Measurements from ENCODE around the gene WDR7.
"Not testable (repeated sequence)": the region's sequence is repeated elsewhere in the genome, so short reads cannot be mapped to it uniquely, and the experiment has no call there.

The WDR7 gene

DNA sequence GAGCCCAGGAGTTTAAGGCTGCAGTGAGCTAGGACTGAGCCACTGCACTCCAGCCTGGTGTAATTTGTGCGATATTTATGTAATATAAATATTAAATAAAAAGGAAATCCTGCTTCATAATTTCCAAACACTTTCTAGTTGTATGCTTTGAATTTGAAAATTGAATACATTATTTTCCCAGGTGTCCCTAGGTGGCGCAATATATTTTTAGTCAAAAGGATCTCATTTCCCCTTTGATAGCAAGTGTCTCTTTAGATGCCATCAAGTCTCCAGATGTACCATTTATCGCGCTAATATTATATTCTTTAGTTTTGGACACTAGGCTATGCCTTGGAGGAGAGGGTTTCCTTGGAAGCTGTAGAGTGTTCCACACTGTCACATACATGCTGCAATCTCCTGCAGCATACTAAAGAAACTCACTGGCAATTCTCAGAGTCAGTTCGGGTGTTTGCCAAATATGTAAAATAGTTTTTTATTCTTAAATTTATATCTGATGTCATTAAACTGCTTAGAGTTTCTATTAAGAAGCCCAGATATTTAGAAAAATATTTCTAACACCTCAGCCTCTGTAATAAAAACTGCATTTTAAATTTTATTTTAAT is 5.6 kb upstream of the WDR7 start:
- no peak for ATAC-seq
- Mint-ChIP-seq H3K36me3 (no peaks in the 10 kb centered on the region), H3K27ac (no peak overlapping the region), H3K27me3 (no peaks in the 10 kb centered on the region), H3K4me3 (no peak overlapping the region), H3K9me3 (no peaks in the 10 kb centered on the region), H3K4me1 (peaks cover 3% of the 10 kb centered on the region)

DNA sequence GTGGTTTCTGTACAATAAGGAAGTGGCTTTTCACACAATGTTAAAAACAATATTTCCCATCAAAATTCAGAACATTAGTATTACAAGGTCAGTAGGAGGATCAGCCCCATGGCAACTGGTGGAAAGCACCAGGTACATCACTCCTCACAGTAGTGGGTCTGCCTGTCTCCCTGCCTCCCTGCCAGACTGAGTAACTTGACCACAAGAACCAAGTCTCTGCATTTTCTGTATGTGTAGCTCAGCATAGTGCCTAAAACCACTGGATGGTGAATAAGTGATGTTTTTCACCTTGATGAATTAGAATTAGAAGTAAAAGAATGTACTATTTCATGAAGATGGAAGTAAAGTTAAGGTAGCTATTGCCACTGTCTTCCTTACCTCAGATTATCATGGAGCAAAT is 4.1 kb upstream of the WDR7 start:
- peaks cover 14% of the 10 kb centered on the region for H3K4me1 Mint-ChIP-seq

DNA sequence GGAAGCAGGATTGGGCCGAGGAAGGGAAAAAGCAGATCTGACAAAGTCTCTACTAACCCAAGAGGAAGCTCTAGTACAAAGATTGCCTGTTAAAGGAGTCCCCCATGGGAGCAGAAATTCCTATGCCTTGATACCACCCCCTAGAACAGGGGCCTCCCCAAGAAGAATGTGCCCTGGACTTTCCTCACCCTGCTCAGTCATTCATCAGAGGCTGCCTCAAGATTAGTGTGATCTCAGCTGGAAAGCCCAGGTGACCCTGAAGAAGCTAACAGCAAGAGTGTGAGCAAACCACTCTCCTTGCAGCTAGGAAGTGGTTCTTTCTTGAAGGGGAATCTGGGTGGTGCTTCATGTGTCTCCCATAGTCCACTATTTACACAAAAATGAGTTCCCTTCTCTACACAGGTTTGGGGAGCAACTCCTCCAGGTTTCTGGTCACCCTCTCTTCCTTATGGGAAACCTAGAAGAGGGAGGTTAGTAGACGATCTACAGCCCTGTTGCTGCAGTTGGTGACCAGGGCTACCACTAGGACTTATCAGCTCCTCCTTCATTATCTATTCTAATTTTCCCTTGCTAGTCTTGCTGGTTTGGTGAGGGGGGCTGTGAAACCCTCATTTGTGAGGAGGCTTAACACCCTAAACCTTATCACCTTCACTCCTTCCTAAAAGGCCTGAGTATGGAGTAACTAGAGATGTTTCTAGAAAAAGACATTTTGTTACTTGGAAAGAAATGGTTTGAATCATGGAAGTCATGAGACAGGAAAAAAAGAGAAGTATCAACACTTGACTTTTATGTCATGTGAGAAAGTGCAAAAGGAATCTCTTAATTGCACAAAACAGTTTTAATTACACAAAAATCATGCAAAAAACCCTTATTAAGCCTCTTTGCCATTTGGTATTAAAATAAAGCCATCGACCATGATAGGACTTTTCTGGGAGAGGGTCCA is 2.9 kb upstream of the WDR7 start:
- no peaks in the 10 kb centered on the region for H3K36me3 Mint-ChIP-seq
- H3K4me3 Mint-ChIP-seq, result no peak overlapping the region
- H3K4me1 Mint-ChIP-seq, result peaks cover 23% of the 10 kb centered on the region
- H3K27ac Mint-ChIP-seq, result no peak overlapping the region
- no peaks in the 10 kb centered on the region for H3K27me3 Mint-ChIP-seq
- H3K9me3 Mint-ChIP-seq, result no peaks in the 10 kb centered on the region
- ATAC-seq, result no peak

More for the DNA sequence above, 4.1 kb upstream of the WDR7 start:
- ATAC-seq, result no peak
- no peaks in the 10 kb centered on the region for H3K36me3 Mint-ChIP-seq
- no peaks in the 10 kb centered on the region for H3K27me3 Mint-ChIP-seq
- no peak overlapping the region for H3K27ac Mint-ChIP-seq
- H3K4me3 Mint-ChIP-seq, result no peak overlapping the region
- no peaks in the 10 kb centered on the region for H3K9me3 Mint-ChIP-seq

DNA sequence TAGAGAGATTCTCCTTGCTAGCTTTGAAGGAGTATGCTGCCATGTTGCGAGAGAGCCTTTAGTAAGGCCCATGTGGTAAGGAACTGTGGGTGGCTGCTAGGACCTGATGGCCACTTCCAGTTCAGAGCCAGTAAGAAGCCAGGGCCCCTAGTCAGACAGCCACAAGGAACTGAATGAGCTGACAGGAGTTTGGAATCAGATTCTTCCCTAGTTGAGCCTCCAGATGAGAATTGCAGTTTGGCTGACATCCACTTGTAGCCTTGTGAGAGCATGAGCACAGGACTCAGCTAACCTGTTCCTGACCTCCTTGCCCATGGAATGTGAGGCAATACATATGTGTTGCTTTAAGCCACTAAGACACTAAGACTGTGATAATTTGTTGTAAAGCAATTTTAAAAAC is 1.2 kb upstream of the WDR7 start:
- ATAC-seq, result no peak
- Mint-ChIP-seq H3K4me3 (no peak overlapping the region), H3K9me3 (no peaks in the 10 kb centered on the region), H3K36me3 (peaks cover 6% of the 10 kb centered on the region), H3K4me1 (peaks cover 37% of the 10 kb centered on the region), H3K27ac (no peak overlapping the region), H3K27me3 (no peaks in the 10 kb centered on the region)

DNA sequence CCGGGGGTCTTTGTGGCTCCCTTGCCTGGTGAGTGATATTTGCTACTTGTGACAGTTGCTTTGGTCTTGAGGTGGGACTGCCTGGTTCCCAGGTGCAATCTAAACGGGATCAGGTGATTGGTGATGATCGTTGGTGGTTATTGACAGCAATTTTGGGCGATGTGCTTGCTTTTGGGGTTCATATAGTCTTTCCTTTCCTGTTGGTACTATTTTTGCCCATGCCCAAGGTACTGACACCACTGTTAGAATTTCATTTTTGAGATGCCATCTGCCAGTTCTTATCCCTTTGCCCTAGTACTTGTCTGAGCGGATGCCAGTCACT is 573 bp downstream of the WDR7 start:
- no peak for ATAC-seq
- H3K4me3 Mint-ChIP-seq, result peak overlapping the region; percentile 90
- no peaks in the 10 kb centered on the region for H3K27me3 Mint-ChIP-seq
- H3K9me3 Mint-ChIP-seq, result no peaks in the 10 kb centered on the region
- peaks cover 6% of the 10 kb centered on the region for H3K36me3 Mint-ChIP-seq
- peak overlapping the region; percentile 86 for H3K27ac Mint-ChIP-seq
- peaks cover 44% of the 10 kb centered on the region for H3K4me1 Mint-ChIP-seq

DNA sequence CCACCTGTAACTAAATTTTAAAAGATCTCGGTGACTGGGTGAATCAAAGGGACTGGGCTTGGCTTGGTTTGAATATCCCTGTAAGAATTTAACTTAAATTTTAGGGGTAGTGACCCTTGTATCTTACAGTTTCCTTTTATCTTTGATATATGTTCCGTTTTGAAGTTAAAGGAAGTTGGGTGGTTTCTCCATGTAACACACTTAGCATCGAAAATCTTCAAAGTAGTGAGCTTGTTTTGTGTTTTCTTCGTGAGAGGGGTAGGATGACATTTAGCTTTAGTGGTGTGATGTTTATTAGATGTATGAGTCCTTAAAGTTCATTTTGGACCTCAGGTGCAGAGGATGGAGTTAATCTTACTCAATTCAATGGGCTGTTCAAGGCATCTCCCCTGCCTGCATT is 1.6 kb downstream of the WDR7 start:
- Mint-ChIP-seq H3K9me3 (no peaks in the 10 kb centered on the region), H3K4me1 (peaks cover 44% of the 10 kb centered on the region), H3K4me3 (peak overlapping the region; percentile 60), H3K27ac (peak overlapping the region; percentile 5), H3K27me3 (no peaks in the 10 kb centered on the region), H3K36me3 (peaks cover 6% of the 10 kb centered on the region)
- ATAC-seq, result no peak

DNA sequence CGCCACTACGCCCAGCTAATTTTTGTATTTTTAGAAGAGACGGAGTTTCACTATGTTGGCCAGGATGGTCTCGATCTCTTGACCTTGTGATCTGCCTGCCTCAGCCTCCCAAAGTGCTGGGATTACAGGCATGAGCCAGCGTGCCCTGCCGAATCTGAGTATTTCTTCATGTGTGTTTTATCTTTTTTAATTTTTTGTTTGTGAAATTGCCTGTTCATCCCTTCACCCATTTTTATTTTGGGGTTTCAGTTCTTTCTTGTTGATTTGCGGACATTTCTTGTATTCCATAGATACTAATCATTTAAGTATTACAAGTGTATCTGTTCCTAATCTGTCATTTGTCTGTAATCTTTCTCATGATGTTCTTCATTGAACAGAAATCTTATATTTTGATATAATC is 3.1 kb downstream of the WDR7 start:
- not testable (repeated sequence) for ATAC-seq, H3K9me3 Mint-ChIP-seq, H3K4me3 Mint-ChIP-seq, H3K27me3 Mint-ChIP-seq, H3K27ac Mint-ChIP-seq, H3K36me3 Mint-ChIP-seq
- peaks cover 44% of the 10 kb centered on the region for H3K4me1 Mint-ChIP-seq

DNA sequence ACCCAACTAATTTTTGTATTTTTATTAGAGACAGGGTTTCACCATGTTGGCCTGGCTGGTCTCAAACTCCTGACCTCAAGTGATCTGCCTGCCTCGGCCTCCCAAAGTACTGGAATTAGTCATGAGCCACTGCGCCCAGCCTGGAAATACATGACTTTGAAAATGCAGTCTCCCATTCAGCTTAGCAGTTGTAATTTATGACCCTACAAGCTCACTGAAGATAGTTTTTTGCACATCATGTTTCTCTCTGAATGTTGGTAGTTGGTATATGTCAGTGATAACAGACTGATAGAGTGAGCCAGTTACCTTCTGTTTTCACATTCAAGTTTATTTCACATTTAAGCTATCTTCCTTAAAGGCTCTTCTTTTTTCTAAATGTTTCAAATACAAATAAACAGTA is 7.1 kb downstream of the WDR7 start:
- Mint-ChIP-seq H3K4me3 (no peak overlapping the region), H3K27me3 (no peaks in the 10 kb centered on the region), H3K4me1 (peaks cover 35% of the 10 kb centered on the region), H3K9me3 (no peaks in the 10 kb centered on the region), H3K27ac (no peak overlapping the region), H3K36me3 (peaks cover 26% of the 10 kb centered on the region)
- ATAC-seq, result no peak

DNA sequence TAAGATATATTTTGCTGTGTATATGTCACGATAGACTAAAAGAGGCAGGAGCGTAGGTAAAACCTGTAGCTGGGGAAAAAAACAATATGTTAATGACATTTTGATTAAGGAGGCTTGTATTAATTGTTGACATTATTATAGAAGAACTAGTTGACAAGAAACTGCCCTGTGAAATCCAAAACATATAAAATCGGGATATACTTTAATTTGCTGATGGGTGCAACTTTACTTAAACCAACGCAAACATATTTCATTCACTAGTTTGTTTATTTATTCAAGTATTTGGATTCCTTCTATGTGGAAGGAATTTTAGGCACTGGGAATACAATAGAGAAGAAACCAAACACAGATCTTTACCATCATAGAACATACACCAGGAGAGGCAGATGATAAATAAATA is 8.0 kb downstream of the WDR7 start:
- H3K27ac Mint-ChIP-seq, result no peak overlapping the region
- no peaks in the 10 kb centered on the region for H3K9me3 Mint-ChIP-seq
- no peak for ATAC-seq
- H3K4me3 Mint-ChIP-seq, result no peak overlapping the region
- peaks cover 20% of the 10 kb centered on the region for H3K36me3 Mint-ChIP-seq
- H3K27me3 Mint-ChIP-seq, result no peaks in the 10 kb centered on the region
- peaks cover 31% of the 10 kb centered on the region for H3K4me1 Mint-ChIP-seq

DNA sequence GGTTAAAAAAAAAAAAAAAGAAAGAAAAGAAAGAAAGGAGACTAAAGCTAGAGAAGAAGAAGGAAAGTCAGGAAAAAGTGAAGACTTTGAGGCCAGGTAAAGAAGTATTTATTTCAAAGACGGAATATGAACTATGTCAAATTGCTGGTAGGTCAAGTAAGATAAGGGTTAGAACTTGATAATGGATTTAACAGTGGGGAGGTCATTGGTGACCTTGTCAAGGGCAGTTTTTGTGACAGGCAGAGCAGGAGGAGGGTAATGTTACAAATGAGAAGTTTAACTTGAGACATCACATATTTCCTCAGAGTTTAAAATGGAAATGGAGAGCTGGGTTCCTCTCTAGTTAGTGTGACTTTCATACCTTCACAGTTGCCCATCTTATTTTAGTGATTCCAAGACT is 9.5 kb downstream of the WDR7 start:
- Mint-ChIP-seq H3K4me3 (no peak overlapping the region), H3K27me3 (no peaks in the 10 kb centered on the region), H3K9me3 (no peaks in the 10 kb centered on the region), H3K27ac (no peak overlapping the region), H3K4me1 (peaks cover 22% of the 10 kb centered on the region), H3K36me3 (peaks cover 20% of the 10 kb centered on the region)
- ATAC-seq, result no peak

DNA sequence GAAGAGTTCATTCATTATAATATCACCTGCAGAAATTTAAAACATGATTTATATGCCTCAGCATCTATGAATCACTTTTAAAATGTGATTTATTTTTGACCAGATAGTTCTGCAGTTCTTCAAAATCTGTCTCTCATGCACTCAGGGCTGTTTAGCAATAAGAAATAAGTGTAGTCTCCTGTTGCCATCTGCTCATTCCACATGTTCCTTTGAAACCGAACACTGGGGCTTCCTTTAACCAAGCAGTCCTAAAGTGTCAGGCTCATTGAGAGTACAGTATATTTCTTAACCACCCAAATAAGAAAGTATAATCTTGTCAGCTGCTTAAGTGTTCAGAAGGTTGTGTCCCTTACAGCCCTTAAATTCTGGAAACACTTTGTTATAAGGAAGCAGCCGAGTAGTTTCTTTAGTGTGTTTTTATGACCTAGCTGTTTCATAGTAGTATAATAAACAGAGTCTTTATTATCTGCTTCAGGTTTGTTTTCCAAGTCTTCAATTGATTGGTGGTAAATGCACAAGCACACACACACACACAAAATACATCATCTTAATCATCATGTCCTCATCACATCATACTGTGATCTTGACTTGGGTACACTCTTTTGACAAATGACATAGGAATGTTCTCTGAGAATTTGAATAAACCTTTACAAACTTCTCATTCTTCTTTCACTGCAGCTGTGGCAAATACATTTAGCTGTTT is 10.4 kb downstream of the WDR7 start:
- Mint-ChIP-seq H3K27ac (no peak overlapping the region), H3K4me3 (no peak overlapping the region), H3K9me3 (no peaks in the 10 kb centered on the region), H3K27me3 (no peaks in the 10 kb centered on the region), H3K4me1 (peaks cover 22% of the 10 kb centered on the region), H3K36me3 (peaks cover 20% of the 10 kb centered on the region)
- ATAC-seq, result no peak

DNA sequence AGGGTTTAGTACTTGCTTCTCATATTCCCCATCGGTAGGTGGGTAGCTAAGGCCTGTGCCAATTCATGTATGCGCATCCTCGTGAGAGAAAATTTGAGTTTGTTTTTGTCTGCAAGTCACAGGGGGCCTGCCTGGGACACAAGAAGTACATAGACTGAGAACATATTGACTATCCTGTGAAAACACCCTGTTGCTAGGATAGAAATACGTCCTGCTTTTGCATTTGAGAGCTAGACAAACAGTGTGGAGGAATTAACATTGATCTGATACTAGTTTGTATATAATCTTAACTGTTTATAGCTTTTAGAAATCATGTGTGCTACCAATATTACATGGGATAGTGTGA is 10.9 kb downstream of the WDR7 start:
- no peak for ATAC-seq
- Mint-ChIP-seq H3K4me3 (no peak overlapping the region), H3K27ac (no peak overlapping the region), H3K27me3 (no peaks in the 10 kb centered on the region), H3K4me1 (peaks cover 22% of the 10 kb centered on the region), H3K9me3 (no peaks in the 10 kb centered on the region), H3K36me3 (peaks cover 20% of the 10 kb centered on the region)

DNA sequence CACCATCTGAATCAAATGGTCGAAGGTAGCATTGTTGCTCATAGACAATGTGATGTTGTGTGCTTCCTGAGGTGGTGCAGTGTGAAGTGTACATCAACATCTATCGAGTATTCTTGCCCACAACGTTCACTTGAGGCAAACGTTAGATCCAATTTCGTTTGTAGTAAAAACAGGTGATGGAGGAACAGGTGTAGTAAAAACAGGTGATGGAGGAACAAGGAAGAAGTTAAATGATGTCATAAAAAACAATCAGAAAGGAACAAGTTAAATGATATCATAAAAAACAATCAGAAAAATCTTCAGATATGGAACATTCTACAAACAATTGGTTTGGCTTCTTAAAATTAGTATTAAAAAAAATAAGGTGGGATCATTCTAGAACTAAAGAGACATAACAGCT is 11.3 kb downstream of the WDR7 start:
- no peak for ATAC-seq
- Mint-ChIP-seq H3K36me3 (peaks cover 20% of the 10 kb centered on the region), H3K9me3 (no peaks in the 10 kb centered on the region), H3K4me1 (peaks cover 22% of the 10 kb centered on the region), H3K4me3 (no peak overlapping the region), H3K27me3 (no peaks in the 10 kb centered on the region), H3K27ac (no peak overlapping the region)

DNA sequence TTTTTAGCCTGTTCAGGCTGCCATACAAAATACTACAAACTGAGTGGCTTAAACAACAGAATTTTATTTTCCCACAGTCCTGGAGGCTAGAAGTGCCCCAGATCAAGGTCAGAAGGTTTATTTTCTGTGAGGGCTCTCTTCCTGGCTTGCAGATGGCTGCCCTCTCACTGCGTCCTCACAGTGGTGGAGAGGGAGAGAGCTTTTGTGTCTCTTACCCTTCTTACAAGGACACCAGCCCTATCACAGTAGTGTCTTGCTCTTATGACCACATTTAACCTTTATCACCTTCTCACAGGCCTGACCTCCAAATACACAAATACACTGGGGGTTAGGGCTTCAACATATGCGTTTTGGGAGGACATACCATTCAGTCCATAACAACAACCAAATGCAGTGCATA is 11.7 kb downstream of the WDR7 start:
- H3K4me3 Mint-ChIP-seq, result no peak overlapping the region
- H3K4me1 Mint-ChIP-seq, result peaks cover 22% of the 10 kb centered on the region
- ATAC-seq, result no peak
- no peaks in the 10 kb centered on the region for H3K9me3 Mint-ChIP-seq
- H3K36me3 Mint-ChIP-seq, result peaks cover 20% of the 10 kb centered on the region
- H3K27me3 Mint-ChIP-seq, result no peaks in the 10 kb centered on the region
- H3K27ac Mint-ChIP-seq, result no peak overlapping the region

DNA sequence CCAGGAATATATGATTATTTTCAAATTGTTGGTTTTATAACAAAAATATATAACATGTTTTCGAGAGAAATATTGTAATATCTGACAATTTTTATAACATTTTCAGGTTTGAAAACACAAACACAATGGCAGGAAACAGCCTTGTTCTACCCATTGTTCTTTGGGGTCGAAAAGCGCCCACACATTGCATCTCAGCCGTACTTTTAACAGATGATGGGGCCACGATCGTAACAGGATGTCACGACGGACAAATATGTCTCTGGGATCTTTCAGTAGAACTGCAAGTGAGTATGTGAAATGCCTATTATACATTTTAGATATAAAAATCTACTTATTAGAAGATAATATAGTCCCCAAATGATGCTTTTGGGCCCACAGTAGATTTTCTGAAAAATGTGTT is 21.2 kb downstream of the WDR7 start:
- no peak overlapping the region for H3K27ac Mint-ChIP-seq
- H3K27me3 Mint-ChIP-seq, result no peaks in the 10 kb centered on the region
- peaks cover 23% of the 10 kb centered on the region for H3K4me1 Mint-ChIP-seq
- peaks cover 33% of the 10 kb centered on the region for H3K36me3 Mint-ChIP-seq
- no peak overlapping the region for H3K4me3 Mint-ChIP-seq
- ATAC-seq, result no peak
- H3K9me3 Mint-ChIP-seq, result no peaks in the 10 kb centered on the region

DNA sequence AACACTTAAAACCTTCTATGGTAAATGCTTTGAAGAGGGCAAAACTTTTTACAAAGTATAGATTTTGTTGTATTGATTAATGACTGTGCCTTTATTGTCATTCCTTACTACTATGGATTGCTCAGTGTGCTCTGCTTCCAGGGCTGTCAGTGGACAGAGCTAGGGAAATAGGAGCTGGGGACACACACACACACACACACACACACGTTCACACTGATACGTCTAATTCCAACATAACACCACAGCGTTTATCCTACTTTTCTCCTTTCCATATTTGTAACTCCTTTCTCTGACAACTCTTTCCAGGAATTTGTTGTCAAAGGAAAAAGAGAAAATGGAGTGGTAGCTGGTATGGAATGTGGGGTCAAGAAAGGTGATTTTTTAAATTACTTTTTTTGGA is 21.8 kb downstream of the WDR7 start:
- peaks cover 4% of the 10 kb centered on the region for H3K9me3 Mint-ChIP-seq
- peaks cover 23% of the 10 kb centered on the region for H3K4me1 Mint-ChIP-seq
- ATAC-seq, result no peak
- no peaks in the 10 kb centered on the region for H3K27me3 Mint-ChIP-seq
- H3K4me3 Mint-ChIP-seq, result no peak overlapping the region
- no peak overlapping the region for H3K27ac Mint-ChIP-seq
- peaks cover 39% of the 10 kb centered on the region for H3K36me3 Mint-ChIP-seq

All from stimulated activated memory B cell treated with anti-CD40 and anti-IgM and Interleukin-4, amounts not matched to agents 10 μg/mL and 1 μg/mL and 100 μg/mL, for 72 hours (primary cell).